Femur (tissue), 1 donor: ENCODE measurements around the gene RASA3.
"Not testable (repeated sequence)": the region's sequence is repeated elsewhere in the genome, so short reads cannot be mapped to it uniquely, and the experiment has no call there.

Experiments used
- DNase-seq: peaks from one replicate; pipeline ENCODE4 v3.0.0-alpha.2; 2017

Gene RASA3, protein sequence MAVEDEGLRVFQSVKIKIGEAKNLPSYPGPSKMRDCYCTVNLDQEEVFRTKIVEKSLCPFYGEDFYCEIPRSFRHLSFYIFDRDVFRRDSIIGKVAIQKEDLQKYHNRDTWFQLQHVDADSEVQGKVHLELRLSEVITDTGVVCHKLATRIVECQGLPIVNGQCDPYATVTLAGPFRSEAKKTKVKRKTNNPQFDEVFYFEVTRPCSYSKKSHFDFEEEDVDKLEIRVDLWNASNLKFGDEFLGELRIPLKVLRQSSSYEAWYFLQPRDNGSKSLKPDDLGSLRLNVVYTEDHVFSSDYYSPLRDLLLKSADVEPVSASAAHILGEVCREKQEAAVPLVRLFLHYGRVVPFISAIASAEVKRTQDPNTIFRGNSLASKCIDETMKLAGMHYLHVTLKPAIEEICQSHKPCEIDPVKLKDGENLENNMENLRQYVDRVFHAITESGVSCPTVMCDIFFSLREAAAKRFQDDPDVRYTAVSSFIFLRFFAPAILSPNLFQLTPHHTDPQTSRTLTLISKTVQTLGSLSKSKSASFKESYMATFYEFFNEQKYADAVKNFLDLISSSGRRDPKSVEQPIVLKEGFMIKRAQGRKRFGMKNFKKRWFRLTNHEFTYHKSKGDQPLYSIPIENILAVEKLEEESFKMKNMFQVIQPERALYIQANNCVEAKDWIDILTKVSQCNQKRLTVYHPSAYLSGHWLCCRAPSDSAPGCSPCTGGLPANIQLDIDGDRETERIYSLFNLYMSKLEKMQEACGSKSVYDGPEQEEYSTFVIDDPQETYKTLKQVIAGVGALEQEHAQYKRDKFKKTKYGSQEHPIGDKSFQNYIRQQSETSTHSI

GRCh38 chr13:114132419-114133121 is at the start of gene RASA3:
RASA3 (minus strand) TSS chr13:114132623; CDS start chr13:114132489, 134 bp downstream.
- DNase-seq: peak; percentile 90

- no peak for DNase-seq
These were observed 46.8 kb upstream of the RASA3 start, which contains the start of gene CFAP97D2 for GRCh38 chr13:114179087-114179658. CFAP97D2 (plus strand) TSS chr13:114179257; CDS start chr13:114179331, 74 bp downstream.

DNA sequence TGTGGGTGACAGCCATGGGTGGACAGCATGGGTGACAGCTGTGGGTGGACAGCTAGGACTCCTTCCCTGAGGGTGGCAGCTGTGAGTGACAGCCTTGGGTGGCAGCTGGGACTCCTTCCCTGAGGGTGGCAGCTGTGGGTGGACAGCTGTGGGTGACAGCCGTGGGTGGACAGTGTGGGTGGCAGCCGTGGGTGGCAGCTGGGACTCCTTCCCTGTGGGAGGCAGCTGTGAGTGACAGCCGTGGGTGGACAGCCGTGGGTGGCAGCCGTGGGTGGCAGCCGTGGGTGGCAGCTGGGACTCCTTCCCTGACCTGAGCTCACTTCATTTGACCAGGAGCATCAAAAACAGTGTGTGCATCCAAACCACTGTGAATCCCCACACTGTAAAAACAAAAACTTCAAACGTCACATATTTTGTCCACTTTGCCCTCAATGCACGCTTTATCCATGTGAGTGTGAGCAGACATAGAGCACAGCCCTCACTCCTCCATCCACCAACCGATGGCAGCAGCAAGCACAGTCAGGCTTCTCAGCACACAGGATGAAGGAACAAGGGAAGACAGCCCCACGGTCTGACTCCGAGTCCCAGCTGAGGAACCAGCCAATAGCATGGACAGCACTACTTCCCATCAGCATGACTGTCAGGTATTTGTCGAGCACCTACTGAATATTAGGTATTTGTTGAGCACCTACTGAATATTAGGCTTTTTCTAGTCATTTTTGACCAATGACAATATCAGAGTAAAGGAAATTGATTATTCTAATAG is 45.0 kb upstream of the RASA3 start:
- DNase-seq: no peak

GRCh38 chr13:114176359-114176902 is 44.0 kb upstream of the RASA3 start:
- not testable (repeated sequence) for DNase-seq

- DNase-seq: no peak
These were observed 42.1 kb upstream of the RASA3 start for GRCh38 chr13:114174529-114174961.

GRCh38 chr13:114173745-114174144 is 41.3 kb upstream of the RASA3 start:
- no peak for DNase-seq

- DNase-seq: no peak
These were observed 40.8 kb upstream of the RASA3 start for GRCh38 chr13:114173272-114173671.

DNA sequence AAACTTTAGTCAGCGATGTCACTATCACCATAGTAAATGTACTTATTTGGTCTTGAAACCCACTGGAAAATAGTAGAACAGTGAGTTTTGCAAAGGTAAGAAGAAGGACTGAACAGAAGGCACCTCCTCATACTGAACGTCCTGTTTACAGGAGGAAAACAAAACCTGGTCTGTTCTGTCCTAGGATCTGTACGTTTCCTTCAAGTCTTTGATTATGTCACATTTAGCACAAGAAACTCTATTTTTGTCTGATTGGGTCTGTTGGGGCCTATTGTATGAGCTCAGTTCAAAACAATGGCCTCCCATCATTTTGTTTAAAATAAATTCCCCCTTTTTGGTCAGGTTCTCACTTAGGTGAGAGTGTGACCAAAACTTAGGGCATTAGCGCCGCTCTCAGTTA is 35.5 kb upstream of the RASA3 start:
- DNase-seq: no peak

DNA sequence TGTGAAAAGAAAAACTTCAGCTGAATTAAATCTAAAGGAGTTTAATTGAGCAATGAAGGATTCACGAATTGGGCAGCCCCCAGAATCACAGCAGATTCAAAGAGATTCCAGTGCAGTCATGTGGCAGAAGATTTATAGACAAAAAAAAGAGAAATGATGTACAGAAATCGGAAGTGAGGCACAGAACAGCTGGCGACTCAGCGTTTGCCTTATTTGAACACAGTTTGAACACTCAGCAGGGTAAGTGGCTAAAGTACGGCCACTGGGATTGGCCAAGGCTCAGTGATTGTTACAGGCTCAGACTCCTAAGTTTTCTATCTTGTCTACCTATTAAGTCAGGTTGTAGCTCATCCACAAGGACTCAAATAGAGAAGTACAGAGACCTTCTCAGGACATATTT is 35.0 kb upstream of the RASA3 start:
- no peak for DNase-seq

- peak; percentile 78 for DNase-seq
These were observed 34.1 kb upstream of the RASA3 start for GRCh38 chr13:114166381-114167131.

DNA sequence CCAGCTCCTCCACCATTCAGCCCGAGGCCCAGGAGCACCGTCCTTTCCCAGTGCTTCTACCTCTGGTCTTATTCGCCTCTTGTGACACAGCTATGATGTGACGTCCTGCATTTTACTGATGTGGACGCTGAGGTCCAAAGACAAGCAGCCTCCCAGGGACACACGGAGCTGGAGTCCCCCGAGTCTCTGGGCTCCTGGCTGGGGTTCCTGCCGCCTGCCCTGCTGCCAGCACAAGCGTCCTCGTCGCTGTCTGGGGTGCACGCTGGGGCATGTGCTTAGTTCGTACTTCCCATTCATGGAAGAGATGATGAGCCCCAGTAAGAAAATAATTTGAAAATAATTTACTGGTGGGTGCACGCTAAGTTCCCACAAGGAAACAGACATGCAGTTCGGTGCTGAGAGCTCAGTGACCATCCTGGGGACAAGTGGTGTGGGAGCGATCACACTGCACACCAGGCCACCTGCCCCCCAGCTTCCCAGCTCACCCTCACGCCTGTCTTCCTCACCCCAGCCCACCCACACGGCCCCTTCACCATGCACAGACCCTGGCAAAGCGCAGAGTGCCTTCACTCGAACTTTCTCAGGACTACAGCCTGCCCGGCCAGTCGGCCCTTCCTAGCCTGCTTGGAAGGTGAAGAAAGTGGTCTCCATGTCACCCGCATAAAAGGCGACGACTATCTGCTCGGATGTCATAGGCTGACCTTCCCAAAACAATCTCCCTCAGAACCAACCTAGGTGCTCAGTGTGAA is 32.4 kb upstream of the RASA3 start:
- DNase-seq: no peak

DNA sequence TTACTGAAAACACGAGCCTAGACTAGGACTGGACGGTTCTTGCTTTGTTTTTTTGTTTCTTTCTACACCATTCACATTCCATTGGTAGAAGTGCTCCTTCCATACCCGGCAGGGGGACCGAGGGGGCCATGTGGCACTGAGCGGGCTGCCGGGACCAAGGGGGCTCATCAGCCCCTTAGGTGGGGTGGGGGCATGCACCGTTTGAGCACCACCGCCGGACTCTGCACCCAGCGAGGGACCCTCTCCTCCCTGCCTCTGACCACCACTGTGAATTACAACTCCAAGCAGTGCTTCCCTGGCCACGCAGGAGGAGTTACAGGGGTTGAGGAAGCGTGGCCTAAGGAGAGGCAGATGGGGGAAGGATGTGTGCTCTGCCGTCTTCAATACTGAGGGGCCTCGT is 31.6 kb upstream of the RASA3 start:
- no peak for DNase-seq

- DNase-seq: no peak
These were observed 30.1 kb upstream of the RASA3 start for GRCh38 chr13:114162533-114162922.

- DNase-seq: peak; percentile 79
These were observed 29.5 kb upstream of the RASA3 start for GRCh38 chr13:114161644-114162532.

DNA sequence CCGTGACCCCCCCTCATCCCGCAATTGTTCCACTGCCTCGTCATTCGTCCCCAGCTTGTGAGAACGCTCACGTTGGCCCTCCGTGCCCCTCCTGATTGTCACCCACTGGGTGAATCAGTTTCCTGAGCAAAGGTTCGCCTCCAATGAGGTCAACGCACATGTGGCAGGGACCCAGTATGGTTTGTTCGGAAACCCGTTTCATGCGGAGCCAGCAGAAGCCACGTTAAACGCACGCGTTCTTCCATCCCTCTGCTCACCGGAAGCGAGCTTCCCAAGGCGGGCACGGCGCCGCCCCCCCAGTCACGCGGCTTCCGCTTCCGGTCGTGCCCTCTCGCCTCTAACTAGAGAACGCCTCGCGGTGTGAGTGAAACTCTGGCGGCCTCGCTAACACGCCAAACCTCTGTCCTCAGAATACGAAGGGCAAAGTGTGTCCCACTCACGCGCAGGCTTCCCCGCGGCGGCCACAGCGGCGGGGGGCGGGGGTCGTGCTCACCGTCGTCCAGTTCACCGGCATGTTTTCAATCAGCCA is 28.7 kb upstream of the RASA3 start:
- no peak for DNase-seq

DNA sequence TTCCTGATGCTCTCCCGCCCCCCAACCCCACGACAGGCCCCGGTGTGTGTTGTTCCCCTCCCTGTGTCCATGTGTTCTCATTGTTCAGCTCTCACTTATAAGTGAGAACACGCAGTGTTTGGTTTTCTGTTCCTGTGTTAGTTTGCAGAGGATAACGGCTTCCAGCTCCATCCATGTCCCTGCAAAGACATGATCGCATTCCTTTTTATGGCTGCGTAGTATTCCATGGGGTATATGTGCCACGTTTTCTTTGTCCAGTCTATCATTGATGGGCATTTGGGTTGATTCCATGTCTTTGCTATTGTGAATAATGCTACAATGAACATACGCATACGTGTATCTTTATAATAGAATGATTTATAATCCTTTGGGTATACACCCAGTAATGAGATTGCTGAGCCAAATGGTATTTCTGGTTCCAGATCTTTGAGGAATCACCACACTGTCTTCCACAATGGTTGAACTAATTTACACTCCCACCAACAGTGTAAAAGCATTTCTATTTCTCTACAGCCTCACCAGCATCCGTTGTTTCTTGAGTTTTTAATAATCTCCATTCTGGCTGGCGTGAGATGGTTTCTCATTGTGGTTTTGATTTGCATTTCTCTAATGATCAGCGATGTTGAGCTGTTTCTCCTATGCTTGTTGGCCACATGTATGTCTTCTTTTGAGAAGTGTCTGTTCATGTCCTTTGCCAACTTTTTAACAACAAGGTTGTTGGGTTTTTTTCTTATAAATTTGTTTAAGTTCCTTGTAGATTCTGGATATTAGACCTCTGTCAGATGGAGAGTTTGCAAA is 26.6 kb upstream of the RASA3 start:
- not testable (repeated sequence) for DNase-seq

DNA sequence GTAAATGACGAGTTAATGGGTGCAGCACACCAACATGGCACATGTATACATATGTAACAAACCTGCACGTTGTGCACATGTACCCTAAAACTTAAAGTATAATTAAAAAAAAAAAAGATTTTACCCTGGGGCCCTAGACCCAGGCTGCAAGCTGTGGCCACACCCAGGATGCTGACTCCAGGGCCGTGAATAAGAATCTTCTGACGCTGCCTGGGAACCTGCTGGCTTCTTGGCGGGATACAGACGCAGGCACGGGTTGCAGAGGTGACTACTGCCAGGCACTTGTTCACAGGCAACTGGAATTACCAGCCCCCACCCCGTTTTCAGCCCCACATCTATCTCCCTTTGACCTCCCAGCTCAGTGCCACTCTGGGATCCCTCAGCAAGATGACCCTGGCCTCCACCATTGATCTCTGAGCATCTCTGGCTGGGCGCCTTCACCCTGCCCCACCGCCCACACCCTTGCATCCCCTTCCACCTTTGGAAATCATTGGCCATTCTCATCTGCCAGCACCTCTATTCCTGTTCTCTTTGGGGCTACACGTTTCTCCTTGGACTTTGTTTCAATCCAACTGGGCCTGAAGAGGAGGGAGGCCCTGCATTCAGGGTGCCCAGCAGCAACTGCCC is 25.6 kb upstream of the RASA3 start:
- no peak for DNase-seq
